Activated CD4-positive, alpha-beta T cell treated with anti-CD3 and anti-CD28 coated beads for 1 hour (primary cell): Measurements from ENCODE around the gene HDAC4.

Experiments used
- DNase-seq: peaks from one replicate; pipeline ENCODE4 v3.0.0-alpha.2; 2020

Gene HDAC4

GRCh38 chr2:239263231-239263630 lies 137.6 kb downstream of the HDAC4 start:
- DNase-seq, result no peak

GRCh38 chr2:239262484-239263230 lies 138.2 kb downstream of the HDAC4 start:
- DNase-seq, result no peak

DNA sequence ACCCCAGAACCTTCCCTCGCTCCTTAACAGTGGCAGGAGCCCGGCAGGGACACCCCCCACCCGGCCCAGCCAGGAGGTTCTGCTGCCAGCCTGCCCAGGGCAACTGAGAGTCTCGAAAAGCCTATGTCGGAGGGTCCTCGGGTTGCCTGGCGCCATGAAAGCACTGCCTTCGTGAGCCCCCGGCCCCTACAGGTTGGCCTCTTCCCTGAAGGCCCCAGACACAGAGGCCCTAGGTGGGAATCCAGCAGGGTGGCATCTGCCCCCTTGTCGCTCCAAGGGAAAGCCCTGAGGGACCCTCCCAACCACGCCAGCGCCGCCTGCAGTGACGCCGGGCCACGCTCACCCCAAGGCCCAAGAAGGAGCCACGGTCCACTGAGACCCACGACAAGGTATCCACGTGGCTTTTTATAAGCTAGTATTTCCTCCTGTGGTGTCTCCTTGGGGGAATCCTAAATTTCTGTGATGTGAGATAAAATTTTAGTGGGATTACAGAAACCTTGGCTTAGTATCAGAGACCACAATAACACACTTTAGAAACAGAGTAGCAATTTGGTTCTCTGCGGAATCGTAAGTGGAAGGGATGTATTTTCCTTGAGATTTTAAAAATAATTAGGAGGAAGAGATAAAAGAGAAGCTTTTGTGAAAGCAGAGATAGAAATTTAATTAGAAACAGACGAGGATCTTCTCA lies 138.9 kb downstream of the HDAC4 start:
- DNase-seq, result no peak

DNA sequence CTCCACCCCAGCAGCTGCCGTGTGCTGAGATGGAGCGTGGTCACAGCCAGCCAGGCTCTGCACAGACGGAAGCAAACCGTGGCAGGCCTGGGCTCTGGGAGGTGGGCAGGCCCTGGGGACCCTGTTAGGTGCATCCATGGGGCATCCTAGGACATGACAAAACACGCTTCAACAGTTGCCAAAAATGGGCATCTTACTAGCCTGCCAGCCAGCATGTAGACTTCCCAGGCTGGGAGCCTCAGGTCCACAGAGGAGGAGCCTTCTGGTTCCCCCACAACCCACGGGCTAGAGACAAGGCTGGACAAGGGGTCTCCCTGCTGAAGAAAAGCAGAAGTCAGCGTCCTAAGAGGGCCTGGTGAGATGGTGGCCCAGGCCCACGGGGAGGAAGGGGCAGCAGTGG lies 139.5 kb downstream of the HDAC4 start:
- DNase-seq, result no peak

- DNase-seq, result no peak
These were observed 140.1 kb downstream of the HDAC4 start for GRCh38 chr2:239260546-239261327.

DNA sequence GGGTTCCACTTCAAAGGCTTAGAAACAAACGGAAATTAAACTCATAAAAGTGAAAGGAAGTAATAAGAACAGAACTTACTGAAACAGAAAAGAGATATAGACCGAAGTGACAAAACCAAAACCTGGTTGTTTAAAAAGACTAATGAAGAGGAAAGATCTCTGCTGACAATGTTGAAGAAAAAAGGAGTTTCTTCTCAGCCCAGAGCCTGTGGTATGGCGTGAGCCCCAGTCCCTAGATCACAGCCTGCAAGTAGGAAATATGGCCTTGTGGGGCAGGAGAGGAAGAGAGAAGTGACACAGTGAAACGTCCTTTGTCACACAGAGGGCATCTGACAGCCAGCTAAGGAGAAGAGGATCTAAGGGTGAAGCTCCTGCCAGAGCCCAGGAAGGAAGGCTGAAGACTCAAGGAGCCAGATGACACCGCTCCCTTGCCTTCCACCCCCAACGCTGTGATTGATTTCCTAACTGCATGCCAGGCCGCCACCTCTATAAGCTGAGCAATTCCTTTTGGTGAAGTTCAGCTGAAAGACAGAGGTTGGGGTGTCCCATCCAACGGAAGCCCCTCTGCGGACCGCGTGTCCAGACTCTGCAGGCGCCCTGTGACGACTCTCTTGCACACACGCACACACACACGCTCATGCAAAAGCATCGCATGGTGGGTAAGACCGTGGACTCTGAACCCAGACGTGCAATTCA lies 141.1 kb downstream of the HDAC4 start:
- DNase-seq, result no peak

DNA sequence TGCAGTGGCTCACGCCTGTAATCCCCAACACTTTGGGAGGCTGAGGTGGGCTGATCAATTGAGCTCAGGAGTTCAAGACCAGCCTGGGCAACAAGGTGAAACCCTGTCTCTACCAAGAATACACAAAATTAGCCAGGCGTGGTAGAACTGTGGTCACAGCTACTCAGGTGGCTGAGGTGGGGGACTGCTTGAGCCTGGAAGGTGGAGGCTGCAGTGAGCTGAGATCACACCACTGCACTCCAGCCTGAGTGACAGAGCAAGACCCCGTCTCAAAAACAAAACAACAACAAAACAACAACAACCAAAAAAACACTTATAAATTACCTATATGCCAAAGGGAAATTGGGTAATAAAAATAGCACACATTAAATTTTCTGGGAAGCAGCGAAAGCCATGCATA lies 141.6 kb downstream of the HDAC4 start:
- no peak for DNase-seq

DNA sequence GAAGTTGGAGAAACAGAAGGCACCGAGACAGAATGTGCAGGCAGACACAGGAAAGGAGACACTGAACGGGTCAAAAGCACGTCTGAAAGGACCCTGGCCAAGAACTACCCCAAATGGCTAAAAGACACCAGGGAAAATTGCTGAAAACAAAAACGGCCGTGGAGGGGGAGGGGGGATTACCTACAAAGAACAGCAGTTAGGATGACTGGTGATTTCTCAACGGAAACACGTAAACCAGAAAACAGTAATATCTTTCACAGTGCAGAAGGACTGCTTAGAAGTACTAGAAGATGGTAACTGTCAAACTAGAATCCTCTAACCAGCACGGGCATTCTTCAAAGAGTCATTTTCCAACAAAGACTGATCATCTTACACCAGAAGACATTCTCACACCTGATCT lies 142.6 kb downstream of the HDAC4 start:
- no peak for DNase-seq

- no peak for DNase-seq
These were observed 143.3 kb downstream of the HDAC4 start for GRCh38 chr2:239257511-239257937.

DNA sequence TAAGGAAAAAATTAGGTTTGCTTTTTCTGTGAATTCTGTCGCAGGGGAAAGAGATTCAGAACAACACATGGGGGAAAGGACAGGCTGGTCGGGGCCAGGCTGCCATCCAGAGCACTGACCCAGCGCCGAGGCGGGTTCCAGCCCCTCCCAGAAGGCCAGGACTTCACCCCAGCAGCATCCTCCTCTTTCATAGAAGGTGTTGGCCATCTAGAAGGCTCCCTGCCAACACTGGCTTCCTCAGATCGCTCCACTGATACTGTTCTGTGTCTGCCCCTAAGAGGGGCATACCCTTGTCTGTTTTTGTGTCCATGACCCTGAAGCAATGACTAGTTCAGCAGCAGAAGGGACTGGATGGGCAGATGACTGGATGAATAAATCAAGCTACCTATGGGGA lies 144.5 kb downstream of the HDAC4 start:
- DNase-seq, result no peak

DNA sequence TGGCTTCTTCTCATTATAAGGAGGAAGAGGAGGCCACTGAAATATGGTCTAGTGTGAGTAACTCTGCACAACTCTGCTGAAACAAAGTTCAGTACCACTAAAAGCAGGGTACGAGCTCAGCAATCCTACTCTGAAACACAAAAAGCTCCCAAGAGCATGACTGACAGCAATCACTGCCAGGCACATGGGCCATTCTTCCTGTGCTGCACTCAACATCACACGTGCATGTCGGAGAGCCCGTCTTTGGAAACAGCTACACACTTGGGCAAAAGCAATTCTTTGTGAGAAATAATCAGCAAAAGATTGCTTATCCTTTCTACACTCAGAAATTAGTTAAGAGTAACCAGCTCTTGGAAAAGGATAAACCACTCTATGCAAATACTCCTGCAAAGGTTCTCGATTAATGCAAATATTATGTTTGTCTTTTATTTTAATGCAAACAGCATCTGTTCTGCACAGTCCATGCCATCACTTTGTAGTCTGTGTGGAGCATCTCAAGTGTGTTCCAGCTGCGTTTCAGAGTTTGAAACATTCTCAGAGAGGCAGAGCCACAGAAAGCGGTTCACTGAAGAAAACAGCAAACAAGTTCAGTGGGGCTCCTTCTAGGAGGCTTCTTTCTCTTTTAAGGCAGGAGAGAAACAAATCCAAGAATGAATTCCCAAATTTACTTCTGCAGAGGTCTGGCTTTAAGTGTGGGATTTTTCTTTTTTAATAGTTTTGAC lies 145.0 kb downstream of the HDAC4 start:
- no peak for DNase-seq

GRCh38 chr2:239255218-239255617 lies 145.6 kb downstream of the HDAC4 start:
- DNase-seq, result no peak

GRCh38 chr2:239253701-239254436 lies 147.0 kb downstream of the HDAC4 start:
- DNase-seq, result no peak

DNA sequence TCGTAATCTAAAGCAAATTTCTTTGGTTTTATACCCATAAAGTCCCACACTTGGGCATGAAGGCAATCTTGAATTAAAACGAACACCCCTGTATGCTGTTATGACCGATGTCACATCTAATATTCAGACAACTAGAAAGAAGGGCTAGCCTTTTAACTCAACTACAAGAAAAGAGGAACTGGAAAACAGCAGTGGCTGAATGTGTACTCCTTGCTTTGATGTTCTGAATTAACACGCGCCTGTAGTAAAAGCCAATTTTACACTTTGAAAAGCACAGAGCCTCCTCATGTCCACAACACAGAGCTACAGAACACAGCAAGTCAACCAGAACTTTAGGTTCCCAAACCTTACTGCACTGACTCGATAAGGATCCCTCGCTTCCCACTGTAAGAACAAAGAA lies 147.6 kb downstream of the HDAC4 start:
- DNase-seq, result no peak

- no peak for DNase-seq
These were observed 148.0 kb downstream of the HDAC4 start for GRCh38 chr2:239252801-239253200.

DNA sequence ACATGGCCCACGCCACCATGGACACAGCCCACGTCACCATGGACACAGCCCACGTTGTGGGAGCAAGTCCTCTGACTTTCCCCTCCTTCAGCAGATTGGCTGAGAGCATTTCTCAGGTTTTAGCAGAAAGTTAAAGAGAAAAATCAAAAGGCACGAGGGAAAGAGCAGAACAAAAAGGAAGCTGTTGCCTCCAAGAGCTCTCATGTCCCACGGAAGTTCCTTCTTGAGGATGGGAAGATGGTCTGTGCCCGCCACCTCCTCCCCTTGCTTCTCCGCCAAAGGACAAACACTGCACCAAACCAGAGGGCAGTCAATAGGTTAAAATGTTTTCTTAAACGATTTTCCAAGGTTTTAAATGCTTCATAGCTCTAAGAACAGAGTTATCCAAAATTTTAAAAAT lies 148.4 kb downstream of the HDAC4 start:
- DNase-seq, result no peak

DNA sequence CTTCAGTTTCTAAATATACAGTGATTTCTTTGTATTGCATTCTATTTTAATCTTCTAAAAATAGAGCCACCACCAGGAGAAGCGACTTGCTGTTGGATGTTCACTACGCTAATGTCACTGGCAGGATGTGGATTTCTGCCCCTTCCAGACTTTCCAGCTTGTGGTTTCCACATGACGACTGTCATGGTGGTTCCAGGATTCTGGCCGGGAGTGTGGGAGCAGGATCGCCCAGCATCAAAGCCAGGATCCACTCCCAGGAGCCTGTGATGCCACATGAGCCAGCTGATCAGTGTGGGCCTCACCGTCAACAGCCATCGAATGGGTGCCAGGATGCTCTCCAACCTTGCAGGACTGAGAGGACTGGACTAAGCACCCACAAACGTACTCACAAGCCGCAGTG lies 148.8 kb downstream of the HDAC4 start:
- DNase-seq, result no peak

- no peak for DNase-seq
These were observed 150.4 kb downstream of the HDAC4 start for GRCh38 chr2:239250216-239251081.

GRCh38 chr2:239249776-239250175 lies 151.0 kb downstream of the HDAC4 start:
- no peak for DNase-seq

GRCh38 chr2:239249048-239249447 lies 151.8 kb downstream of the HDAC4 start:
- no peak for DNase-seq
